GM12872 (cell line): ENCODE results near the gene EFHC1.

ENCODE experiments used
- CTCF ChIP-seq: IDR thresholded peaks from 3 replicates; pipeline ENCODE4 v1.5.1; 2011; ENCODE audit warnings: low read depth, mild to moderate bottlenecking, low read length, moderate library complexity; ENCODE audit not compliant: insufficient read depth

The EFHC1 gene

GRCh38 chr6:52550014-52550575, 130.0 kb downstream of the EFHC1 start:
- no peak for TF ChIP-seq CTCF

- TF ChIP-seq CTCF = no peak
Measured at GRCh38 chr6:52550870-52551269, 130.7 kb downstream of the EFHC1 start.

GRCh38 chr6:52551483-52552277, 131.5 kb downstream of the EFHC1 start:
- TF ChIP-seq CTCF = no peak

- no peak for TF ChIP-seq CTCF
Measured at GRCh38 chr6:52552278-52552643, 132.1 kb downstream of the EFHC1 start.

GRCh38 chr6:52553158-52553557, 133.0 kb downstream of the EFHC1 start:
- TF ChIP-seq CTCF = no peak

GRCh38 chr6:52553719-52554118, 133.6 kb downstream of the EFHC1 start:
- no peak for TF ChIP-seq CTCF

GRCh38 chr6:52554684-52555280, 134.6 kb downstream of the EFHC1 start:
- TF ChIP-seq CTCF = no peak
